Nasal cavity respiratory epithelium epithelial cell of viscerocranial mucosa (primary cell): Measurements from ENCODE around the gene CFL1. TPM values are rescaled to one million over a fixed set of nuclear protein-coding genes. Genes with fewer than 3 reads are reported as not detected.

Experiments used
- total RNA-seq: library from RNA; depleted of rRNA; stranded (reverse); fragments of >200 nt; gene quantifications from 2 replicates; pipeline ENCODE4 v1.2.3, GENCODE V29; 2014

The CFL1 gene
- total RNA-seq, result 659 and 765 TPM in 2 replicates

GRCh38 chr11:65857853-65858680, at the start of gene CFL1:
TSS of gene CFL1 (minus strand) at chr11:65858180. CDS start at chr11:65858099, 81 bp downstream.

GRCh38 chr11:65900125-65900898, 42.3 kb upstream of the CFL1 start, which contains the start of gene FOSL1:
TSS of gene FOSL1 (minus strand) at chr11:65900388. CDS start at chr11:65900339, 49 bp downstream.

GRCh38 chr11:65890324-65891218, 32.6 kb upstream of the CFL1 start, which contains the start of gene CCDC85B:
TSS of gene CCDC85B (plus strand) at chr11:65890673. CDS start at chr11:65890784, 111 bp downstream.

DNA sequence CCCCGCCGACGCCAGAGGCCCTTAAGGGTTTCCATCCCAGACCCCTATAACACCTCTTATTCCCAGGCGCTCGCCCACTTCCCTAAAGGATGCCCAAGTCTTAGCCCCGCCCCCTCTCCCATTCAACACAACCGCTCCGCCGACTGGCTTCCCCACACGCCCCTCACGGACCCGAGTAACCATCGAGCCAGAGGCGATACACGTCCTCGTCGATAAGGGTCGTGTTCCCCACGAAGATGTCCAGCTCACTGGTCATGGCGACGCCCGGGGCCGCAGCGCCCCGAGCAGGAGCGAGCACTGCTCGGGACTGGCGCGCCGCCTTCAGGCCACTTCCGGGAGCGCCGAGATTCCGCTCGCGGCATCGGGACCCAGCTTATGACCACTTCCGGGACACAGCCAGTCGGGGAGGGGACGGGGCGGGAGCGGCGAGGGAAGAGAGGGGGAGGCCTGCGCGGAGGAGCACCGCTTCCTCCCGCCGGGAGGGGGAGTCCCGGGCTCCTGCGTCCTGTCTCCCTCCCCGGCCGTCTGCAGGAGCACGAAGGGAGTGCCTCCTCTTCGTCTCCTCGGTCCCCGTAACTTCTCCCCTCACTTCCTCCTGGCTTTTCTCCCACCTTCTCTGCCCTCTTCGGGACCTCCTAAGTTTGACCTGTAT, 30.3 kb upstream of the CFL1 start, which contains the start of gene FIBP:
FIBP (minus strand) TSS at position 309 of the 652 bp plus-strand sequence; CDS start at position 256, 53 bp downstream.

DNA sequence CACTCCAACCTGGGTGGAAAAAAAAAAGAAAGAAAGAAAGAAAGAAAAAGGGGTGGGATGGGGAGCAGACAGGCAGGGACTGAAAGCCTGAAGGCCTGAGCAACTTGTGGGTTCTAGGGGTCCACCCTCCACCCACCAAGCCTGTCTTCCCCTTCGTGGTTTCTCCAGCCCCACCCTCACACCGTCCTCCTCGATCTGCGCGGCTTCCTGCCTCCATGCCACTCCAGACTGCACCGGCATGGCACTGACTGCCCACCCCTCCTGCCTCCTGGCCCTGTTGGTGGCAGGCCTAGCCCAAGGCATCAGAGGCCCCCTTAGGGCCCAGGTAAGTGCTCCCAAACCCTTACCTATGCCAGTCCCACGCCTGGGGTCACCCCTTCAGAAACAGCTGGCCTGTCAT, 21.6 kb upstream of the CFL1 start, which contains the start of gene CTSW:
CTSW (plus strand) TSS at position 221 of the 400 bp plus-strand sequence; CDS start at position 239, 18 bp downstream.

DNA sequence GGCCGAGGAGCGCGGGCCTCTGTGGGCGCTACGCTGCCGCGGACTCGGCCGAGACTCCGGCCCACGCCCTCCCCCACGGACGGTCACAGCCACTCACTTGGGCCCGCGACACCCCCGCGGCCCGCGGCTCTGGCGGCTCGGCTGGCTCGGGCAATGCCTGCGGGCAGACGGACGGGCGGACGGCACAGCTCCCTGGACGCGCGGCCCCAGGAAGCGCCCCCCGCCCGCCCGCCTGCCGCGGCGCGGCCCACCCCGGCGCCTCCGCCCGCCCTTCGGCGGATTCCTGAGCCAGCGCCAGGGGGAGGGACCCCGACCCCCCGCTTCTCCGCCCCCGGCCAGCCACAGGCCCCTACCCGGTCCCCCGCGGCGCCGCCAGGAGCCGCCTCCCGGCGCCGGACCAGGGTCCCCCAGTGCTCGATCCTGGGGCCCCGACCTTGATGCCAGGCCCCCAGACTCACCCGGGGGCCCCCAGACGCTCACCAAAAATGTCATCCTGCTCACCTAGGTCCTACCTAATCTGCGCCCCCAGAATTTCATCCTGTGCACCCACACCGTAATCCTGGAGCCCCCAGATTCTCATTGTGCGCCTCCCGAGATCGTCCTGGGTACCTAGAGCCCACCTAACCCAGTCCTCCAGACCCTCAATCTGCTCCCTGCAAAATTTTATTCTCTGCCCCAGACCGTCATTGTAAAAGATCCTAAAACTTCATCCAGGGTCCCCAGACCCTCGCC, 14.8 kb upstream of the CFL1 start, which contains the start of gene EFEMP2:
EFEMP2 (minus strand) TSS at position 215 of the 732 bp plus-strand sequence. CDS start 446 bp downstream, outside the sequence.

DNA sequence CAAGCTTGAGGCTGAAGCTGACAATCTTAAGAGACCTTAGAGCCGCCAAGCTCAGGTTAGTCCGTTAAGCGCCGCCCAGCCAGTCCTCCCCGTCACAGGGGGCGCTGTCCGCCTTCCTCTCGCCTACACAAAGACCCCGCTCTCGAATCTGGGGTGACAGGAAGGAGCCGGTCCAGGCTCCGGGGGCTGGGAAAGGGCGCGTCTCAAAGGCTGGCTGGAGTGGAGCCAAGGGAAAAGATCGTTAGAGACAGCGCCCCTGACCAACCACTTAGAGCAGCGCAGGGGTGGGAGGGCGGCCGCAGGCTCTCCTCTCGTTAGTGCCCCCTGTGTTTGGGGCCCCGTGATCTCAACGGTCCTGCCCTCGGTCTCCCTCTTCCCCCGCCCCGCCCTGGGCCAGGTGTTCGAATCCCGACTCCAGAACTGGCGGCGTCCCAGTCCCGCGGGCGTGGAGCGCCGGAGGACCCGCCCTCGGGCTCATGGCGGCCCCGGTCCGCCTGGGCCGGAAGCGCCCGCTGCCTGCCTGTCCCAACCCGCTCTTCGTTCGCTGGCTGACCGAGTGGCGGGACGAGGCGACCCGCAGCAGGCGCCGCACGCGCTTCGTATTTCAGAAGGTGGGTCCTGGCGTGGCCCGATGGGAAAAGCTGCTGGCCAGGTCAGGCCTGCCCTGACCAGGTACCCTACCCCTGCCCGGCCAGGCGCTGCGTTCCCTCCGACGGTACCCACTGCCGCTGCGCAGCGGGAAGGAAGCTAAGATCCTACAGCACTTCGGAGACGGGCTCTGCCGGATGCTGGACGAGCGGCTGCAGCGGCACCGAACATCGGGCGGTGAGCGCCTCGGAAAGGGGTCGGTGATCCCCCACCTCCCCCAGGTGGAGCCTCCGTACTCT, 2.5 kb upstream of the CFL1 start, which contains the start of gene MUS81:
MUS81 (plus strand) TSS at position 156 of the 887 bp plus-strand sequence; CDS start at position 477, 321 bp downstream.

DNA sequence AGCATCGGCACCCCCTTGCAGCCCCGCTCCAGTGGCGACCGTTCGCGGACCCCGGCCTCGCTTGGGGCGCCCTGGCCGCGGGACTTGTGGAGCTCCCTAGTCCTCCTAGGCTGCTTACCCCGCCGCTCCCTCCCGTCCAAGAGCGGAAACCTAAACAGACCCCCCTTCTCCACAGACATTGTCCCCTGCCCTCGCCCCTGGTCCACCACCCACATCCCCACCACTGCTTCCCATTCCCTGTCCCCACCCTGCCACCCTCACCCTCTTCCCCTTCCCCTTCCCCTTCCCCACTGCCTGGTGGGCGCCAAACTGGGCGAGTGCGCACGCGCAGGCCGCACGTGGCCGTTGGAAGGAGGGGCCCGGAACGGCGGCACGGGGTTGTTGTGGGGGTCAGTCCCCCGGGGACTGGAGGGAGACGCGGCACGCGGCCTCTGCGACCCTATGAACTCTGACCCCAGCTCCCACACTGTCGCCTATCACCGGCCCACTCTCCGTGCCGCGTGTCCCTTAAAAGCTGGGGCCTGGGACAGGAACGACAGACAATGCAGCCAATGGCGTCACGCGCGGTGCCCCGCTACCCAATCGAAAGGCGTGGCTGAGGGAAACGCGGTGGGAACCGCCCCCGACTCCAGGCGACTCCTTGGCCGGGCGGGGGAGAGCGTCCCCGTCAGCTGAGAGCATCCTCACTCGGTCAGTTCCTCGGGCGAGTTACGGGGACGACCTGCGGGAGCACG, 24.5 kb downstream of the CFL1 start, which contains the start of gene SNX32:
SNX32 (plus strand) TSS at position 667 of the 734 bp plus-strand sequence. CDS start 103 bp downstream, outside the sequence.

Other genes starting within 250 kb of the CFL1 start
- 21.2 and 40.2 TPM in 2 replicates for gene MAP3K11, start 244.0 kb downstream of the CFL1 start, total RNA-seq
- gene PCNX3, start 242.4 kb downstream of the CFL1 start, total RNA-seq, result 10.3 and 38.1 TPM in 2 replicates
- gene SIPA1, start 220.1 kb downstream of the CFL1 start, total RNA-seq, result 15.8 and 19.1 TPM in 2 replicates
- 15.0 and 24.8 TPM in 2 replicates for gene RELA, start 195.3 kb downstream of the CFL1 start, total RNA-seq
- 28.7 and 30.3 TPM in 2 replicates for gene KAT5, start 145.9 kb downstream of the CFL1 start, total RNA-seq
- 9.0 and 11.6 TPM in 2 replicates for gene RNASEH2C, start 137.4 kb downstream of the CFL1 start, total RNA-seq
- gene AP5B1, start 77.2 kb downstream of the CFL1 start, total RNA-seq, result 10.6 and 20.7 TPM in 2 replicates
- 19.0 and 22.2 TPM in 2 replicates for gene OVOL1, start 71.1 kb downstream of the CFL1 start, total RNA-seq
- 0.68 and 1.2 TPM in 2 replicates for gene SNX32, start 24.2 kb downstream of the CFL1 start, total RNA-seq
- 50.8 and 70.1 TPM in 2 replicates for gene MUS81, start 2.3 kb upstream of the CFL1 start, total RNA-seq
- 2.4 and 10.7 TPM in 2 replicates for gene EFEMP2, start 14.6 kb upstream of the CFL1 start, total RNA-seq
- not detected in 2 replicates for gene CTSW, start 21.7 kb upstream of the CFL1 start, total RNA-seq
- gene FIBP, start 30.3 kb upstream of the CFL1 start, total RNA-seq, result 92.5 and 141 TPM in 2 replicates
- 10.9 and 32.5 TPM in 2 replicates for gene CCDC85B, start 32.5 kb upstream of the CFL1 start, total RNA-seq
- 20.3 and 27.7 TPM in 2 replicates for gene FOSL1, start 42.2 kb upstream of the CFL1 start, total RNA-seq
- gene C11orf68, start 60.9 kb upstream of the CFL1 start, total RNA-seq, result 12.0 and 12.5 TPM in 2 replicates
- gene DRAP1, start 61.2 kb upstream of the CFL1 start, total RNA-seq, result 94.0 and 217 TPM in 2 replicates
- not detected in 2 replicates for gene TSGA10IP, start 87.3 kb upstream of the CFL1 start, total RNA-seq
- 36.2 and 41.8 TPM in 2 replicates for gene SART1, start 103.6 kb upstream of the CFL1 start, total RNA-seq
- 48.1 and 50.2 TPM in 2 replicates for gene EIF1AD, start 144.0 kb upstream of the CFL1 start, total RNA-seq
- 13.2 and 17.8 TPM in 2 replicates for gene BANF1, start 144.3 kb upstream of the CFL1 start, total RNA-seq
- gene CST6, start 153.8 kb upstream of the CFL1 start, total RNA-seq, result 1.7 and 2.6 TPM in 2 replicates
- not detected in 2 replicates for gene CATSPER1, start 168.3 kb upstream of the CFL1 start, total RNA-seq
- gene GAL3ST3, start 191.0 kb upstream of the CFL1 start, total RNA-seq, result not detected in 2 replicates
- 103 and 117 TPM in 2 replicates for gene SF3B2, start 194.2 kb upstream of the CFL1 start, total RNA-seq
- gene PACS1, start 212.1 kb upstream of the CFL1 start, total RNA-seq, result 7.5 and 34.8 TPM in 2 replicates